ENCODE data around the gene PPP2R2C. TPM values are rescaled to one million over a fixed set of nuclear protein-coding genes. Genes with fewer than 3 reads are reported as not detected.

Gene PPP2R2C
- total and polyA plus RNA-seq, 4 donors: 0.25 to 1.3 (median 0.65) TPM; not detected in 1

GRCh38 chr4:6456450-6456849 lies 16.0 kb downstream of the PPP2R2C start:
- Histone ChIP-seq H3K4me3 (ENCODE audit: low read length in 2 of 2) (no peak overlapping the region), H3K27ac (ENCODE audit: low read depth in 1 of 2, low read length in 2 of 2) (no peak overlapping the region), H3K9me3 (ENCODE audit: control insufficient read depth, low read length) (peaks cover 8% of the 10 kb centered on the region), H3K36me3 (ENCODE audit: control insufficient read depth in 1 of 2, insufficient read depth in 2 of 2, low read length in 1 of 2) (no peaks in the 10 kb centered on the region), H3K27me3 (ENCODE audit: control insufficient read depth in 1 of 2, insufficient read depth in 2 of 2, low read length in 1 of 2) (peaks cover 0 to 3% of the 10 kb centered on the region in 2 donors), H3K4me1 (ENCODE audit: control insufficient read depth in 1 of 2, insufficient read depth in 2 of 2, low read length in 2 of 2) (no peaks in the 10 kb centered on the region)
- no peak for DNase-seq
- WGBS, 2 donors: 75 to 78% methylated on average over 11 of the region's 11 CpGs
- intact Hi-C loops (cut with DNase I): no loop called here
- no peak for ATAC-seq (ENCODE audit: low FRiP score)

- H3K36me3 ChIP-seq (ENCODE audit: control insufficient read depth in 1 of 2, insufficient read depth in 2 of 2, low read length in 1 of 2): no peaks in the 10 kb centered on the region
- peaks cover 8% of the 10 kb centered on the region for H3K9me3 ChIP-seq (ENCODE audit: control insufficient read depth, low read length)
- H3K27ac ChIP-seq (ENCODE audit: low read depth in 1 of 2, low read length in 2 of 2): no peak overlapping the region
- H3K4me3 ChIP-seq (ENCODE audit: low read length in 2 of 2): no peak overlapping the region
- DNase-seq (peak in 1 of 2 donors; percentile 36), ATAC-seq (ENCODE audit: low FRiP score) (no peak)
- H3K27me3 ChIP-seq (ENCODE audit: control insufficient read depth in 1 of 2, insufficient read depth in 2 of 2, low read length in 1 of 2): peaks cover 0 to 3% of the 10 kb centered on the region in 2 donors
- WGBS, 2 donors: 85 to 86% methylated on average over 13 of the region's 13 CpGs
- H3K4me1 ChIP-seq (ENCODE audit: control insufficient read depth in 1 of 2, insufficient read depth in 2 of 2, low read length in 2 of 2): no peaks in the 10 kb centered on the region
- intact Hi-C loops (cut with DNase I): no loop called here
These were observed 18.1 kb downstream of the PPP2R2C start for GRCh38 chr4:6454112-6454910.

DNA sequence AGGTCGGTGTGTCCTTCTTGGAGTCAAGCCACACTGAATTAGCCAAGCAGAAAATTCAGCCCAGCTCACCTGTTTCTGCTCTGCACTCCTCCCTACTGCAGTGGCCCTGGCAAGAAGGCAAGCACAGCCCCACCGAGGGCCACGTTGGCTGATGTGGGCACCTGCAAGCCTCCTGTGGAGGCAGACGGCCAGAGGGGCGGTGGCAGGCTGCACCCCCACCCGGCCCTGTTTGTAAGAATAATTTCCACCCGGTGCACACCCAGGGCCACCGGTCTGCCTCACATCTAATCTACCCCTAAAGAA lies 18.8 kb downstream of the PPP2R2C start:
- no peaks in the 10 kb centered on the region for H3K4me1 ChIP-seq (ENCODE audit: control insufficient read depth in 1 of 2, insufficient read depth in 2 of 2, low read length in 2 of 2)
- no peak overlapping the region for H3K4me3 ChIP-seq (ENCODE audit: low read length in 2 of 2)
- intact Hi-C loops (cut with DNase I): no loop called here
- H3K27ac ChIP-seq (ENCODE audit: low read depth in 1 of 2, low read length in 2 of 2): no peak overlapping the region
- 83 to 86% methylated on average over 8 of the region's 8 CpGs for WGBS, 2 donors
- peak in 1 of 2 donors; percentile 9 for DNase-seq
- peaks cover 2% of the 10 kb centered on the region for H3K9me3 ChIP-seq (ENCODE audit: control insufficient read depth, low read length)
- no peaks in the 10 kb centered on the region for H3K27me3 ChIP-seq (ENCODE audit: control insufficient read depth in 1 of 2, insufficient read depth in 2 of 2, low read length in 1 of 2)
- H3K36me3 ChIP-seq (ENCODE audit: control insufficient read depth in 1 of 2, insufficient read depth in 2 of 2, low read length in 1 of 2): no peaks in the 10 kb centered on the region
- ATAC-seq (ENCODE audit: low FRiP score): no peak

DNA sequence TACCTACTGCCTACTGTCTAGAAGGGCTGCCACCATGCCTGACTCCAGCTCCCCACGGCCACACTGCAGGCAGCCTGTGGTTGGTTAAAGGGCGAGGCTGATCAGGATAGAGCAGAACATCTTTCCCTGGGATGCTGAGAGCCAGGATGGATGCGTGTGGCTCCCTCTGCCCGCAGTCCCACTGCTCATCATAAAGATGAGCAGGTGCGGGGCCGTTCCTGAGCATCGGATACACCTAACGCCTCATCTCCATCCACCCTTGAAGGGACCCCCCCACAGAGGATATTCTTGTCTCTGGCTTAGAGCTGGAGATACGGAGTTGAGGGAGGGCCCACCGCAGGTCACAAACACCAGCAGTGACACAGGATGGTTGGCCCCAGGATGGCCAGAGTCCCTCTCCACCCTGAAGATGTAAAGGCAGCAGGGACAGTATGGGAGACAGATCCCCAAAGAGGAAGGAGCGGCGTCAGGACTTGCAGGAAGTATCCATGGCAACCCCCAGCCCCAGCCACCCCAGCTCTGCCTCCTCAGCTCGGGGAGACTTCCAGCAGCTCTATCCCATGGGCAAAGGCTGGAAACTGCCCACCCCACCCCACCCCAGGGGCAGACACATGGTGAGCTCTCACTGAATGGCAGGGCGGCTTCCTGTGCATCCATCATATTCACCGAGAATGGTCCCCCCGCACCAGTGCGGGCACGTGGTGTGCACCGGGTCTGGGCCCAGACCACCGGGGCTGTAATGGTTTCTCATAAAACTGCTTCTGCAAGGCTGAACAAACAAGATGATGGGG lies 19.3 kb downstream of the PPP2R2C start:
- WGBS, 2 donors: 92 to 94% methylated on average over 20 of the region's 20 CpGs
- intact Hi-C loops (cut with DNase I): no loop called here
- no peak overlapping the region for H3K27ac ChIP-seq (ENCODE audit: low read depth in 1 of 2, low read length in 2 of 2)
- H3K27me3 ChIP-seq (ENCODE audit: control insufficient read depth in 1 of 2, insufficient read depth in 2 of 2, low read length in 1 of 2): no peaks in the 10 kb centered on the region
- H3K36me3 ChIP-seq (ENCODE audit: control insufficient read depth in 1 of 2, insufficient read depth in 2 of 2, low read length in 1 of 2): no peaks in the 10 kb centered on the region
- no peak overlapping the region for H3K4me3 ChIP-seq (ENCODE audit: low read length in 2 of 2)
- no peaks in the 10 kb centered on the region for H3K4me1 ChIP-seq (ENCODE audit: control insufficient read depth in 1 of 2, insufficient read depth in 2 of 2, low read length in 2 of 2)
- no peak for ATAC-seq (ENCODE audit: low FRiP score)
- DNase-seq: peak in 1 of 2 donors; percentile 39
- H3K9me3 ChIP-seq (ENCODE audit: control insufficient read depth, low read length): no peaks in the 10 kb centered on the region

GRCh38 chr4:6452116-6452896 lies 20.1 kb downstream of the PPP2R2C start:
- 87 to 91% methylated on average over 11 of the region's 11 CpGs for WGBS, 2 donors
- Histone ChIP-seq H3K27ac (ENCODE audit: low read depth in 1 of 2, low read length in 2 of 2) (no peak overlapping the region), H3K4me1 (ENCODE audit: control insufficient read depth in 1 of 2, insufficient read depth in 2 of 2, low read length in 2 of 2) (no peaks in the 10 kb centered on the region), H3K36me3 (ENCODE audit: control insufficient read depth in 1 of 2, insufficient read depth in 2 of 2, low read length in 1 of 2) (no peaks in the 10 kb centered on the region), H3K9me3 (ENCODE audit: control insufficient read depth, low read length) (no peaks in the 10 kb centered on the region), H3K4me3 (ENCODE audit: low read length in 2 of 2) (no peak overlapping the region), H3K27me3 (ENCODE audit: control insufficient read depth in 1 of 2, insufficient read depth in 2 of 2, low read length in 1 of 2) (no peaks in the 10 kb centered on the region)
- ATAC-seq (ENCODE audit: low FRiP score) (no peak), DNase-seq (peak in 1 of 2 donors; percentile 57)
- intact Hi-C loops (cut with DNase I): no loop called here

DNA sequence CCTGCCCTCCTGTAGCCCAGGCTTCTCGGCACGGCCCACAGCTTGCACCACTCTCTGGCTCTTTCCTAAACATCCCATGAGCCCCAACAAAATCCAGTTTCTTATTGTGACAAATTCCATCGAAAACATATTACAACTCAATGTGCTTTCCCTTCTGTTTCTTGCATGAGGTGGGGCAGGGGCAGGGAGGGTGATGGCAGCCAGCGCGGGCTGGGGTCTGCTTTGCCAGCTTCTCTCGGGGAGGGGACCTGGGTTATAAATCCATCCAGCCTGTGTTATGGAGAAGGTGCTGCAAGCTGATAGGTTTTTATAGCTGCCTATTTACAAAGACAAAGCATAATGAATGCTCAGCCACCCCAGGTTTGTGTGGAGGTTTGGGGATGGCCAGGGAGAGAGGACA lies 21.1 kb downstream of the PPP2R2C start:
- 77 to 88% methylated on average over 6 of the region's 6 CpGs for WGBS, 2 donors
- DNase-seq: no peak
- no peaks in the 10 kb centered on the region for H3K4me1 ChIP-seq (ENCODE audit: control insufficient read depth in 1 of 2, insufficient read depth in 2 of 2, low read length in 2 of 2)
- H3K27me3 ChIP-seq (ENCODE audit: control insufficient read depth in 1 of 2, insufficient read depth in 2 of 2, low read length in 1 of 2): no peaks in the 10 kb centered on the region
- H3K36me3 ChIP-seq (ENCODE audit: control insufficient read depth in 1 of 2, insufficient read depth in 2 of 2, low read length in 1 of 2): no peaks in the 10 kb centered on the region
- no peak for ATAC-seq (ENCODE audit: low FRiP score)
- intact Hi-C loops (cut with DNase I): no loop called here
- no peak overlapping the region for H3K4me3 ChIP-seq (ENCODE audit: low read length in 2 of 2)
- no peaks in the 10 kb centered on the region for H3K9me3 ChIP-seq (ENCODE audit: control insufficient read depth, low read length)
- no peak overlapping the region for H3K27ac ChIP-seq (ENCODE audit: low read depth in 1 of 2, low read length in 2 of 2)

DNA sequence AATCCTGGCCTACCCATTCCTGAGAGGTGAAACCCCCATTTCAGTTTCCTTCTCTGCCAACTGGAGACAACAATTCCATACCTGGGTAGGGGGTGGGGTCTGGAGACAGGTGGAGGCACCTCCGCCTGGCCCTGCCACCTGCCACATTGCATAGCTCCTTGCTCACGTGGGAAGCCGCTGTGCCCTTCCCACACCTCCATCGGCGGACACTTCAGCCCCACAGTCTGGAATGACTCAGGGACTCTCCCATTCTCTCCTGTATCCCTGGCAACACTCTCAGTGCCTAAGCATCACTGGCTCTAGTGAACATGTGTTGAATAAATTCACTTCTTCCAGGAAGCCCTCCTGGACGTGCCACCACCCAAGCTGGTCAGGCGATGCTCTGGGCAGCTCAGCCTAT lies 21.7 kb downstream of the PPP2R2C start:
- Histone ChIP-seq H3K27me3 (ENCODE audit: control insufficient read depth in 1 of 2, insufficient read depth in 2 of 2, low read length in 1 of 2) (no peaks in the 10 kb centered on the region), H3K4me1 (ENCODE audit: control insufficient read depth in 1 of 2, insufficient read depth in 2 of 2, low read length in 2 of 2) (no peaks in the 10 kb centered on the region), H3K4me3 (ENCODE audit: low read length in 2 of 2) (no peak overlapping the region), H3K9me3 (ENCODE audit: control insufficient read depth, low read length) (no peaks in the 10 kb centered on the region), H3K27ac (ENCODE audit: low read depth in 1 of 2, low read length in 2 of 2) (no peak overlapping the region), H3K36me3 (ENCODE audit: control insufficient read depth in 1 of 2, insufficient read depth in 2 of 2, low read length in 1 of 2) (no peaks in the 10 kb centered on the region)
- ATAC-seq (ENCODE audit: low FRiP score) (no peak), DNase-seq (peak in 1 of 2 donors; percentile 65)
- intact Hi-C loops (cut with DNase I): no loop called here
- WGBS, 2 donors: 92 to 93% methylated on average over 7 of the region's 7 CpGs

DNA sequence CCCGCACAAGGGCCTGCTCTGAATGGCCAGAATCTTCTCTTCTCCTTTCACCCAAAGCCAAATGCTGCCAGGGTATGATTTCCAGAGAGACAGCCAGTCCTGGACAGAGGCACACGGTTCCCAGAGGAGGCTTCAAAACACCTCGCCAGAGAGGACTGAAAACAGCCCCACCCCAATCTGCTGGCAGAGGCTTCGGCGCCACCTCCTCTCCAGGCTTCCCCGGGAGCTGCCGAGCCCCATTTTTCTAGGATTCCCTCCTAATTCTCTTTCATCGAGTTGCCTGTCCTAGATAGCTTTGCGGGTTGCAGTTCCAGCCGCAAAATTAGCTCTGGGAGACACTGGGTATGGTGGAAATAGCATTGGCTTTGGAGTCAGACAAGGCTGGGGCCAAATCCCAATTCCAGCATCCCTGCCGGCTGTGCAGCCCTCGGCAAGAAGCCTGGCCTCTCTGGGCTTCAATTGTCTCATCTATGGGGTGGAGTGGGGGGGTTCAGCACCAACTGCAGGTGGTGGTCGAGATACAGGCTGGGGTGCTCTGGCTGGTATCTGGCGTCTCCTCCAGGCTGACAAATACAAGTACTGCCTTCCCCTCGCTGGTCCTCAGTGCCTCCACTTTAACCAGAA lies 22.6 kb downstream of the PPP2R2C start:
- no peaks in the 10 kb centered on the region for H3K27me3 ChIP-seq (ENCODE audit: control insufficient read depth in 1 of 2, insufficient read depth in 2 of 2, low read length in 1 of 2)
- no peak for DNase-seq
- WGBS, 2 donors: 69 to 70% methylated on average over 15 of the region's 15 CpGs
- H3K9me3 ChIP-seq (ENCODE audit: control insufficient read depth, low read length): no peaks in the 10 kb centered on the region
- no peak overlapping the region for H3K4me3 ChIP-seq (ENCODE audit: low read length in 2 of 2)
- ATAC-seq (ENCODE audit: low FRiP score): no peak
- no peaks in the 10 kb centered on the region for H3K4me1 ChIP-seq (ENCODE audit: control insufficient read depth in 1 of 2, insufficient read depth in 2 of 2, low read length in 2 of 2)
- H3K36me3 ChIP-seq (ENCODE audit: control insufficient read depth in 1 of 2, insufficient read depth in 2 of 2, low read length in 1 of 2): no peaks in the 10 kb centered on the region
- H3K27ac ChIP-seq (ENCODE audit: low read depth in 1 of 2, low read length in 2 of 2): no peak overlapping the region
- intact Hi-C loops (cut with DNase I): no loop called here
